ENCODE measurements around the gene ID3. TPM values are rescaled to one million over a fixed set of nuclear protein-coding genes. Genes with fewer than 3 reads are reported as not detected.
A peak's percentile ranks its signal among the peaks of the same experiment; 100 is the strongest.
"Not testable (repeated sequence)": the region's sequence is repeated elsewhere in the genome, so short reads cannot be mapped to it uniquely, and the experiment has no call there.

The ID3 gene
- total and polyA plus RNA-seq, 12 donors, result 28.8 to 213 (median 109) TPM

GRCh38 chr1:23543707-23544443 is 15.4 kb downstream of the ID3 start:
- Histone ChIP-seq H3K4me3 (no peak overlapping the region), H3K4me1 (replicated peaks in 1 of 2) (peaks cover 6 to 22% of the 10 kb centered on the region in 2 donors), H3K27me3 (no peaks in the 10 kb centered on the region), H3K36me3 (replicated peaks in 1 of 2) (no peaks in the 10 kb centered on the region), H3K9me3 (replicated peaks in 1 of 3) (no peaks in the 10 kb centered on the region), H3K27ac (peak overlapping the region in 1 of 5 donors; percentile 54)
- intact Hi-C loops (cut with DNase I), result loop anchor here (1.0 to 5.0 kb wide), 2 partner anchors 93 kb away; no protein-coding TSS in a partner anchor
- WGBS, 4 donors, result 46 to 63% (median 60%) methylated on average over 8 of the region's 8 CpGs
- TF ChIP-seq CTCF (IDR thresholded peaks at IDR 0.05), result no peak
- TF ChIP-seq POLR2A (IDR thresholded peaks at IDR 0.05), result no peak
- DNase-seq, result peak in 3 of 7 donors; percentile 46 to 66 (median 61)

- H3K36me3 ChIP-seq (replicated peaks in 1 of 2); DNase-seq; H3K4me3 ChIP-seq; H3K27me3 ChIP-seq; H3K27ac ChIP-seq; H3K9me3 ChIP-seq (replicated peaks in 1 of 3): not testable (repeated sequence)
- whole genome bisulfite sequencing, 4 donors, result 83 to 96% (median 92%) methylated on average over 3 to 5 of the region's 5 CpGs
- peaks cover 6 to 22% of the 10 kb centered on the region in 2 donors for H3K4me1 ChIP-seq (replicated peaks in 1 of 2)
- intact Hi-C loops (cut with DNase I), result loop anchor here in 1 of 2 donors (5.0 kb wide), 1 partner anchor 94 kb away; no protein-coding TSS in a partner anchor
Measured at GRCh38 chr1:23542940-23543339, 16.4 kb downstream of the ID3 start.

- 2 to 5% (median 4%) methylated on average over 13 to 16 of the region's 16 CpGs for WGBS, 4 donors
- peak overlapping the region in 1 of 4 donors; percentile 26 for H3K4me3 ChIP-seq
- no peaks in the 10 kb centered on the region for H3K36me3 ChIP-seq (replicated peaks in 1 of 2)
- no peak overlapping the region for H3K27ac ChIP-seq
- no peak for TF ChIP-seq POLR2A (IDR thresholded peaks at IDR 0.05)
- TF ChIP-seq CTCF (IDR thresholded peaks at IDR 0.05), result peak; percentile 84 to 93 (median 90)
- intact Hi-C loops (cut with DNase I), result loop anchor here (2.0 to 10.0 kb wide), 4 partner anchors 42 to 115 kb away; partner anchors contain the start of gene TCEA3 (in 1 of the 2)
- peak; percentile 87 to 97 (median 92) for DNase-seq
- no peaks in the 10 kb centered on the region for H3K9me3 ChIP-seq (replicated peaks in 1 of 3)
- no peaks in the 10 kb centered on the region for H3K27me3 ChIP-seq
- peaks cover 6 to 17% of the 10 kb centered on the region in 2 donors for H3K4me1 ChIP-seq (replicated peaks in 1 of 2)
Measured at GRCh38 chr1:23539698-23540266, 19.5 kb downstream of the ID3 start.

- intact Hi-C loops (cut with DNase I), result loop anchor here (5.0 to 10.0 kb wide), 2 partner anchors 40 to 113 kb away; partner anchors contain the start of gene TCEA3 (in 1 of the 2)
- no peak for DNase-seq
- Histone ChIP-seq H3K36me3 (replicated peaks in 1 of 2) (no peaks in the 10 kb centered on the region), H3K27ac (no peak overlapping the region), H3K4me1 (replicated peaks in 1 of 2) (peaks cover 6 to 21% of the 10 kb centered on the region in 2 donors), H3K9me3 (replicated peaks in 1 of 3) (no peaks in the 10 kb centered on the region), H3K4me3 (no peak overlapping the region), H3K27me3 (no peaks in the 10 kb centered on the region)
- WGBS, 4 donors, result 71 to 79% (median 73%) methylated on average over 9 of the region's 9 CpGs
- no peak for TF ChIP-seq CTCF (IDR thresholded peaks at IDR 0.05)
- TF ChIP-seq POLR2A (IDR thresholded peaks at IDR 0.05), result no peak
Measured at GRCh38 chr1:23537296-23537973, 21.9 kb downstream of the ID3 start.
